ENCODE data around the gene GUCY1A1.

GUCY1A1 gene

GRCh38 chr4:155693015-155693663, 26.5 kb downstream of the GUCY1A1 start:
- no peak for DNase-seq

- no peak for DNase-seq
Measured at GRCh38 chr4:155694100-155694785, 27.6 kb downstream of the GUCY1A1 start.

- no peak for DNase-seq
Measured at GRCh38 chr4:155696226-155696625, 29.6 kb downstream of the GUCY1A1 start.

DNA sequence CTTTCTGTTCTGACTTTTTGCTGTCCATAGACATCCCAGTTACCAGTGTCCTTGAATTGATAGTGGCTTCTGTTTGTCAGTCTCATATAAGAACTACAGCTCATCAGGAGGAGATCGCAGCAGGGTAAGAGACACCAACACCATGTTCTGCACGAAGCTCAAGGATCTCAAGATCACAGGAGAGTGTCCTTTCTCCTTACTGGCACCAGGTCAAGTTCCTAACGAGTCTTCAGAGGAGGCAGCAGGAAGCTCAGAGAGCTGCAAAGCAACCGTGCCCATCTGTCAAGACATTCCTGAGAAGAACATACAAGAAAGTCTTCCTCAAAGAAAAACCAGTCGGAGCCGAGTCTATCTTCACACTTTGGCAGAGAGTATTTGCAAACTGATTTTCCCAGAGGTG, 30.1 kb downstream of the GUCY1A1 start:
- DNase-seq, result no peak

DNA sequence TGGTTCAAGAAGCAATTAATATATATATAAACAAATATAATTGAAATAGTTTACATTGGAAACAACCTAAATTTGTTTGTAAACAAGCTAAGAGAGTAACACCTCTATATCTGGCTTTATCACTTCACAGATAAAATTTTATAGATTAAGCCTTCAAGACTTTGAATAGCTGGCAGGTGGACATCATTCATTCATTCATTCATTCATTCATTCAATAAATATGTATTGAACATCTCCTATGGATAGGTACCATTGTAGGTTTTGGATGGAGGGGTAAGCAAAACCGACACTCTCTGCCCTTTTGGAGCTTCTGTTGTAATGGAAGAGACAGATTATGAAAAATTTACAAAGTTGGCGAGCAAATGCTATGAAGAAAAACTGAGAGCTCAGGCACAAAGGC, 35.2 kb downstream of the GUCY1A1 start:
- DNase-seq, result no peak

DNA sequence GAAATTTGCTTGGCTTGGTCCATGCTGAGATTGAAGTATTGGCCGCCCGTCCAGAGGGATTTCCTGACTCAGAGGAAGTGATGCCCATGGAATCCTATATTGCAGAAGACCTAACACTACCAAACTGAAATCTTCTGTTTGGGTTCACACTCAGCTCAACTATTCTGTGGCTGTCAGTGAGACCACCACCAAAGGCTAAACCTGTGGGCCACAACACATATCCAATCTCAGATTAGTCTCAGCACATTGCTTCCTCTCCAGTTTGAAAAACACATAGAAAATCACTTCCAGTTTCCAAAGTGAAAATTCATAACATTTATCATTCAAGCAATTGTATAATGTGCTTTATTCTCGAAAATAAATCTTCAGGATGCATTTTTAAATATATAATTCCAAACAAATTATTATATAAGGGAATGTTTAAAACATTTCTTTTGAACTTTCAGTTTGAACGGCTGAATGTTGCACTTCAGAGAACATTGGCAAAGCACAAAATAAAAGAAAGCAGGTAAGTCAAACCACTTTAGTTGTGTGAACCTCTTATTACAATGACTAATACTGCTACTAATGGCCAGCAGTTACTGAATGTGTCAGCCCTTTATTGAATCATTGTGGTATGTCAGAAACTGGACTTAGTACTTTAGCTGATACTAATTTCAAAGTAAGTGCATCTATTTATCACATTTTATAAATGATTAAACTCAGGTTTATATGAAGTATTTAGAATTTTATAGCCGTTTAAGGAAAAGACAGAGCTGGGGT, 37.0 kb downstream of the GUCY1A1 start:
- DNase-seq, result no peak

GRCh38 chr4:155704841-155705404, 38.3 kb downstream of the GUCY1A1 start:
- no peak for DNase-seq

- DNase-seq, result no peak
Measured at GRCh38 chr4:155705664-155706063, 39.0 kb downstream of the GUCY1A1 start.

GRCh38 chr4:155706147-155706546, 39.5 kb downstream of the GUCY1A1 start:
- no peak for DNase-seq

DNA sequence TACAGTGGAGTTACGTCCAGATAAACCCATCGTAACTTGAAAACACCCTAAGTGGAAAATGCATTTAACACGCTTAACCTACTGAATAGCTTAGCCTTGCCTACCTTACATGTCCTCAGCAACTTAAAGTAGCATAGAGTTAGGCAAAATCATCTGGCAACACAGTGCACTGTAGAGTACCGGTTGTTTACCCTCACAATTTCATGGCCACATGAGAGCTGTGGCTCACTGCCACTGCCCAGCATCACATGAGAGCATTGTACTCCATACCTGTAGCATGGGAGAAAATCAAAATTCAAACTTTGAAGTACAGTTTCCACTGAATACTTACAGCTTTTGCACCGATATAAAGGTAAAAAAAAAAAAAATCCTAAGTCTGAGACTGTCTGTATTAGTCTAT, 40.6 kb downstream of the GUCY1A1 start:
- DNase-seq, result no peak

DNA sequence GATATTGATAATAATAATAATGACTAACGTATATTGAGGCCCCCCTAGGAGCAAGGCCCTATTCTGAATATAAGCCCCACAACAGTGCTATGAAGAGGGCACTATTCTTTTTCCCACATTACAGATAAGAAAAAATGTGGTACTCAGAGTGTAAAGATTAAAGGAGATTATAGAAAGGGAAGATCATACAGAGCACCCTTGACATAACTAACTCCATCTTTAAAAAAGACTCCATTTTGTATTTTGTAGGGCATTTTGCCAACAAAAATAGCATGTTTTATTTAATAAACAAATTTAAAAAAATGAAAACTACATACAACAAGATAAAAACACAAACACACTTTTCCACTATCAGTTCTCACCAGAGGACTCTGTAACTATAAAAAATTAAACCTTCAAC, 42.1 kb downstream of the GUCY1A1 start:
- no peak for DNase-seq

DNA sequence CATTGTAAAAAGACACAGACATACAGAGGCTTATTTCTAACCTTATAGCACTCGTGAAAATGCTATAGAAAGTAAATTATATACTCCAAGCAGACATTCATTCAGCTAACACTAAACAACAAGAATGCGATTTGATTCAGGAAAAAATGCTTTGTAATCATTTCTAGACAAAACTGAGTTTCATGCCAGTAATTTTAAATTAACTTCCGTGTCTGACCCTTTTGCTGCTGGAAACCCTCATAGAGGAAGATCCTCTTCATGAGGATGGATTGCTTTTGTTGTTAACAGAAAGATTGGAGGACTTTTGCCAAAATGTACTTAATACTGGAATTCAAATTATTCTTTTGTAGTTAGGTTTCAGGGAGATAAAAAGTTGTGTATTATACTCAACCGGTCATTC, 43.3 kb downstream of the GUCY1A1 start:
- DNase-seq, result no peak

GRCh38 chr4:155711556-155711955, 44.9 kb downstream of the GUCY1A1 start:
- DNase-seq, result no peak

GRCh38 chr4:155712846-155713245, 46.2 kb downstream of the GUCY1A1 start:
- no peak for DNase-seq

- no peak for DNase-seq
Measured at GRCh38 chr4:155713911-155714310, 47.3 kb downstream of the GUCY1A1 start.

DNA sequence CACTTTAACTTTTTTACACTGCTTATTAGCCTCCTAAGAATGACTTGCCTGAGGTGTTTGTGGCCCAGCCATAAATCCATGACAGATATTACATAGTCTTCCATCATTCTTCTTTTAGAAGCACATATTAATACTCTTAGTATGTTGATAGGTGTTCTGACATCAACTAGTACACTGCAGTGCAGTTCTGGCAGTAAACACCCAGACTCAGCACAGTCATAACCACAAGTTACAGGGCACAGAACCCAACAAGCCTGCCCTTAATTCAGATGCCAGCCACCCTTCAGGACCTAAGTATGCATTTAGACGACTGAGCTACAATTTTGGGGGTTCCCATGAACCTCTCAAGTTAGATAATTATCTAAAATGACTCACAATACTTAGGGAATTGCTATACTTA, 55.7 kb downstream of the GUCY1A1 start:
- DNase-seq, result no peak

DNA sequence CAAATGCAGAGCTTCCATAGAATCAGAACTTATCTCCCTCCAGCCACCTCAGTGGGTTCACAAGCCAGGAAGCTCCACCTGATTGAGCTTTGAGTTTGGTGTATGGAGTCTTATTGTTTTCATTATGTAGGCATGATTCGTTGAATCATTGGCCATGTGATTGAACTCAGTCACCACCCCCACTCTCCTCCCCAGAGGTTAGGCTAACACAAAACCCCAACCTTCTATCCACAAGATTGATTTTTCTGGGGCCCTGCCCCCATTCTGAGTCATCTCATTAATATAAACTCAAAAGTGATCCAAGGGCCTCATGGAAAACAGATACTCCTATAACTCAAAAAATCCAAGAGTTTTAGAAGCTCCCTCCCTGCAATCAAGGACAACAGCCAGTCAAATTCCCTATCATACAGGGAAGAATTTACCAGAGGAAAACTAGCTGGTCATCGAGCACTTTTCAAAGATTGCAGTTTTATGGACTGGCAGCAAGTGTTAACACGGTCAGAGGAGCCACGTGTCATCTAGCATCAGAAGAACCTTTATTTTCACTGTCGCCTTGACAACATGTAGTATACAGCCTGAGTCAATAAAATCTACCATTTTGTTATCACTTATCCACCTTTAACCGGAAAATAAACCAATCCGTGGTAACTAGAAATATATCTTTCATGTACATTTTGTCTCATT, 56.3 kb downstream of the GUCY1A1 start:
- no peak for DNase-seq

- DNase-seq, result no peak
Measured at GRCh38 chr4:155724731-155725130, 58.1 kb downstream of the GUCY1A1 start.

DNA sequence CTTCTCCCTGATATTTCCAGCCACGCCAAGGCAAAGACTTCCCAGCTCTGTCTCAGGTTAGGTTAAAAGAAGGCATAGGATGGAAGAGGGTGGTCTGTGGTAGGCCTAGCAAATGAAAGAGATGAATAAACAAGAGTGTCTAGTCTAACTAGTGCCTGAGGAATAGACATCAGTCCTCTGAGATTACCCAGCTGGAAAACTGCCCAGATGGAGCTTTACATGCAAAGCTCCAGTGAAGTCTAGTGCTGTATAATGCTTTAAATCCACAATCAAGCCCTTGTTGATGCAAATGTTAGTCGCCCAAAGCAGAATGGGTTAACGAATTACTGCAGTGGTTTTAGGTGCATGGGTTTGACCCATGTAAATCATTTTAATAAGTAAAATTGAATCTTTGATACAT, 67.4 kb downstream of the GUCY1A1 start:
- no peak for DNase-seq

DNA sequence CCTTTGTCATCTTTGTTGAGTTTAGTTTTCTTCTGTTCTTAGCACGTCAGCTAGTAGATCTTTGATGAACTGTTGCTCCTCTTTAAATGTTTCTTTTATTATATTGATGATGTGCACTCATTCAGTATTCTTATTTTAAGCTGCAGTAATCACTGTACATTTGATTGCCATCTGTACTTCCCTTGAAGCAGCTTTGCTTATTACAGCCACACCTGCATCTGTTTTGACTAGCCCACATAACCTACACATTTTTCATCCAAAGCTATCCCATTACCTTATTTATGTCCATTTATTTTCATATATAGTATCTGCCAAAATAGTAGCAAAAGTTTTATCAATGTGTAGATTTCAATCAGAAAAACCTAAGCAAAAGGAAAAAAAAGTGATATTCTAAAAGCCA, 68.3 kb downstream of the GUCY1A1 start:
- no peak for DNase-seq

GRCh38 chr4:155735496-155735895, 68.8 kb downstream of the GUCY1A1 start:
- DNase-seq, result no peak

DNA sequence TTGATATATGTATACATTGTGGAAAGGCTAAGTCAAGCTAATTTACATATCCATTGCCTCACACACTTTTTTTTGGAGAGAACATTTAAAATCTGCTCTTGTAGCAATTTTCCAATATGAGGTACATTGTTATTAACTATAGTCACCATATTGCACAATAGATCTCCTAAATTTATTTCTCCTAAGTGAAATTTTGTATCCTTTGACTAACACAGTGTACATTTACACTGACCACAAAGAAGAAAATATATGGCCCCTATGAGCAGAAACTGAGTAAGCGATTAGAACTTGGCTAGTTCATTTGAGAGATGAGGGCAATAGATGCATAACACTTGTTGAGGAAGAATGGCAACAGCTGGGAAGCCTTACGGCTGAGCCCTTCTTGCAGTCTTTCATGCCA, 71.9 kb downstream of the GUCY1A1 start:
- DNase-seq, result no peak

- DNase-seq, result no peak
Measured at GRCh38 chr4:155741546-155741945, 74.9 kb downstream of the GUCY1A1 start.

All from cortex of kidney (tissue), 1 donor.